ENCODE data around the gene POFUT1.

GRCh38 chr20:32209850-32210605 lies 2.3 kb downstream of the POFUT1 start:
- TF ChIP-seq, protein P1, sequence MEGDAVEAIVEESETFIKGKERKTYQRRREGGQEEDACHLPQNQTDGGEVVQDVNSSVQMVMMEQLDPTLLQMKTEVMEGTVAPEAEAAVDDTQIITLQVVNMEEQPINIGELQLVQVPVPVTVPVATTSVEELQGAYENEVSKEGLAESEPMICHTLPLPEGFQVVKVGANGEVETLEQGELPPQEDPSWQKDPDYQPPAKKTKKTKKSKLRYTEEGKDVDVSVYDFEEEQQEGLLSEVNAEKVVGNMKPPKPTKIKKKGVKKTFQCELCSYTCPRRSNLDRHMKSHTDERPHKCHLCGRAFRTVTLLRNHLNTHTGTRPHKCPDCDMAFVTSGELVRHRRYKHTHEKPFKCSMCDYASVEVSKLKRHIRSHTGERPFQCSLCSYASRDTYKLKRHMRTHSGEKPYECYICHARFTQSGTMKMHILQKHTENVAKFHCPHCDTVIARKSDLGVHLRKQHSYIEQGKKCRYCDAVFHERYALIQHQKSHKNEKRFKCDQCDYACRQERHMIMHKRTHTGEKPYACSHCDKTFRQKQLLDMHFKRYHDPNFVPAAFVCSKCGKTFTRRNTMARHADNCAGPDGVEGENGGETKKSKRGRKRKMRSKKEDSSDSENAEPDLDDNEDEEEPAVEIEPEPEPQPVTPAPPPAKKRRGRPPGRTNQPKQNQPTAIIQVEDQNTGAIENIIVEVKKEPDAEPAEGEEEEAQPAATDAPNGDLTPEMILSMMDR (IDR thresholded peaks at IDR 0.05), result no peak
- no peak for TF ChIP-seq POLR2A (IDR thresholded peaks at IDR 0.05)

Measured in heart left ventricle (tissue), 13 donors.